ENCODE measurements around the gene ESRRB.

DNA sequence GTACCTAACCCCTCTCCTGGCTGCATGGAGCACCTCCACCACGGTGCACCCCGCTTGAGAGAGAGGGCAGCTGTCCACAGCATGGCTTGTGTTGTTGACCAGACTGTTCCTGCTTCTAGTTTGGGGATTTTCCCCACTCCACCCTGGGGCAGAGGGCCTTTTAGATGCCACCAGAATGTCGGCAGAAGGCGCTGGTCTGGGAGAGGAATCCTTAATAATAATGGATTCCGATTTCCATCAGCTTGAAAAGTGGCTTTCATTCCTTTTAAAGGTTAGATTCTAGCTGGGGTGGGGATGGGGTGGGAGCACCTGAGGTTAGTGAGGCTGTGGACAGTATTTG, 1.8 kb downstream of the ESRRB start:
- TF ChIP-seq EGR1 (IDR thresholded peaks at IDR 0.05) (no peak), CEBPB (IDR thresholded peaks at IDR 0.05) (no peak), RAD21 (IDR thresholded peaks at IDR 0.05; ENCODE audit: low read depth) (no peak), NFIC (IDR thresholded peaks at IDR 0.05) (no peak)
- TF ChIP-seq, protein P1, sequence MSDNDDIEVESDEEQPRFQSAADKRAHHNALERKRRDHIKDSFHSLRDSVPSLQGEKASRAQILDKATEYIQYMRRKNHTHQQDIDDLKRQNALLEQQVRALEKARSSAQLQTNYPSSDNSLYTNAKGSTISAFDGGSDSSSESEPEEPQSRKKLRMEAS (IDR thresholded peaks at IDR 0.05): no peak
- TF ChIP-seq, protein P2, sequence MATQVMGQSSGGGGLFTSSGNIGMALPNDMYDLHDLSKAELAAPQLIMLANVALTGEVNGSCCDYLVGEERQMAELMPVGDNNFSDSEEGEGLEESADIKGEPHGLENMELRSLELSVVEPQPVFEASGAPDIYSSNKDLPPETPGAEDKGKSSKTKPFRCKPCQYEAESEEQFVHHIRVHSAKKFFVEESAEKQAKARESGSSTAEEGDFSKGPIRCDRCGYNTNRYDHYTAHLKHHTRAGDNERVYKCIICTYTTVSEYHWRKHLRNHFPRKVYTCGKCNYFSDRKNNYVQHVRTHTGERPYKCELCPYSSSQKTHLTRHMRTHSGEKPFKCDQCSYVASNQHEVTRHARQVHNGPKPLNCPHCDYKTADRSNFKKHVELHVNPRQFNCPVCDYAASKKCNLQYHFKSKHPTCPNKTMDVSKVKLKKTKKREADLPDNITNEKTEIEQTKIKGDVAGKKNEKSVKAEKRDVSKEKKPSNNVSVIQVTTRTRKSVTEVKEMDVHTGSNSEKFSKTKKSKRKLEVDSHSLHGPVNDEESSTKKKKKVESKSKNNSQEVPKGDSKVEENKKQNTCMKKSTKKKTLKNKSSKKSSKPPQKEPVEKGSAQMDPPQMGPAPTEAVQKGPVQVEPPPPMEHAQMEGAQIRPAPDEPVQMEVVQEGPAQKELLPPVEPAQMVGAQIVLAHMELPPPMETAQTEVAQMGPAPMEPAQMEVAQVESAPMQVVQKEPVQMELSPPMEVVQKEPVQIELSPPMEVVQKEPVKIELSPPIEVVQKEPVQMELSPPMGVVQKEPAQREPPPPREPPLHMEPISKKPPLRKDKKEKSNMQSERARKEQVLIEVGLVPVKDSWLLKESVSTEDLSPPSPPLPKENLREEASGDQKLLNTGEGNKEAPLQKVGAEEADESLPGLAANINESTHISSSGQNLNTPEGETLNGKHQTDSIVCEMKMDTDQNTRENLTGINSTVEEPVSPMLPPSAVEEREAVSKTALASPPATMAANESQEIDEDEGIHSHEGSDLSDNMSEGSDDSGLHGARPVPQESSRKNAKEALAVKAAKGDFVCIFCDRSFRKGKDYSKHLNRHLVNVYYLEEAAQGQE (IDR thresholded peaks at IDR 0.05; ENCODE audit: low read depth): no peak
